ENCODE measurements around the gene MAP3K6.

DNA sequence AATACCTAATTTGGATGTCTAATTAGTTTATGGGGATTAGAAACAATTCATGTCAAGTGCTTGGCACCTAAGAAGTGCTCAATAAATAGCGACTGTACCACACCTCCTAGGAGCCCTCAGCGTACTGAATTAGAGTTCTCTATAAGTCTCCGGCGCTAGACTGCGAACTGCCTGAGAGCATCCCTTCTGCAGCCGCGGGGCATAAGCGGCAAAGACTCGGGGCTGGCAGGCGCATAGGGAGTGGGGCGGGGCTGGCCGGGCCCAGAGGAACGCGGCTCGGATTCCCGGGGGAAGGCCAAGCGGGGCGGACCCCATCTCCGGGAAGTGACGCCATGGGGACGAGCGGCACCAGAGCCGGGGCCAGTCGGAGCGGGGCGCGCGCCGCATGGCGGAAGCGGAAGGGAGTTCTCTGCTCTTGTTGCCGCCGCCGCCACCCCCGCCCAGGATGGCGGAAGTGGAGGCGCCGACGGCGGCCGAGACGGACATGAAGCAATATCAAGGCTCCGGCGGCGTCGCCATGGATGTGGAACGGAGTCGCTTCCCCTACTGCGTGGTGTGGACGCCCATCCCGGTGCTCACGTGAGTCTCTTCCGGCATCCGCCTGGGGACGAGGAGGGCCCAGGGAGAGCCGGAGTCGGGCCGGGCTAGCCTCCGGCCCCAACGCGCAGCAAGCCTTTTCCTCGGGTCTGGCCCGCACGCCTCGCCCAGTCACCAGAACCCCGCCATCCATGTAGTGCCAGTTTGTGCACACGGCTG lies 44.8 kb downstream of the MAP3K6 start, which contains the start of gene TMEM222:
- peak; percentile 79 for TF ChIP-seq EP300 (conservative IDR thresholded peaks at IDR 0.05; ENCODE audit: poor library complexity, severe bottlenecking)
- TF ChIP-seq, protein P1, sequence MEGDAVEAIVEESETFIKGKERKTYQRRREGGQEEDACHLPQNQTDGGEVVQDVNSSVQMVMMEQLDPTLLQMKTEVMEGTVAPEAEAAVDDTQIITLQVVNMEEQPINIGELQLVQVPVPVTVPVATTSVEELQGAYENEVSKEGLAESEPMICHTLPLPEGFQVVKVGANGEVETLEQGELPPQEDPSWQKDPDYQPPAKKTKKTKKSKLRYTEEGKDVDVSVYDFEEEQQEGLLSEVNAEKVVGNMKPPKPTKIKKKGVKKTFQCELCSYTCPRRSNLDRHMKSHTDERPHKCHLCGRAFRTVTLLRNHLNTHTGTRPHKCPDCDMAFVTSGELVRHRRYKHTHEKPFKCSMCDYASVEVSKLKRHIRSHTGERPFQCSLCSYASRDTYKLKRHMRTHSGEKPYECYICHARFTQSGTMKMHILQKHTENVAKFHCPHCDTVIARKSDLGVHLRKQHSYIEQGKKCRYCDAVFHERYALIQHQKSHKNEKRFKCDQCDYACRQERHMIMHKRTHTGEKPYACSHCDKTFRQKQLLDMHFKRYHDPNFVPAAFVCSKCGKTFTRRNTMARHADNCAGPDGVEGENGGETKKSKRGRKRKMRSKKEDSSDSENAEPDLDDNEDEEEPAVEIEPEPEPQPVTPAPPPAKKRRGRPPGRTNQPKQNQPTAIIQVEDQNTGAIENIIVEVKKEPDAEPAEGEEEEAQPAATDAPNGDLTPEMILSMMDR (IDR thresholded peaks at IDR 0.05; ENCODE audit: poor library complexity, severe bottlenecking): peak; percentile 46
- TF ChIP-seq EZH2 (IDR thresholded peaks at IDR 0.05; ENCODE audit: borderline replicate concordance, insufficient read depth, low read length, poor library complexity, severe bottlenecking): no peak
- TF ChIP-seq, protein P2, sequence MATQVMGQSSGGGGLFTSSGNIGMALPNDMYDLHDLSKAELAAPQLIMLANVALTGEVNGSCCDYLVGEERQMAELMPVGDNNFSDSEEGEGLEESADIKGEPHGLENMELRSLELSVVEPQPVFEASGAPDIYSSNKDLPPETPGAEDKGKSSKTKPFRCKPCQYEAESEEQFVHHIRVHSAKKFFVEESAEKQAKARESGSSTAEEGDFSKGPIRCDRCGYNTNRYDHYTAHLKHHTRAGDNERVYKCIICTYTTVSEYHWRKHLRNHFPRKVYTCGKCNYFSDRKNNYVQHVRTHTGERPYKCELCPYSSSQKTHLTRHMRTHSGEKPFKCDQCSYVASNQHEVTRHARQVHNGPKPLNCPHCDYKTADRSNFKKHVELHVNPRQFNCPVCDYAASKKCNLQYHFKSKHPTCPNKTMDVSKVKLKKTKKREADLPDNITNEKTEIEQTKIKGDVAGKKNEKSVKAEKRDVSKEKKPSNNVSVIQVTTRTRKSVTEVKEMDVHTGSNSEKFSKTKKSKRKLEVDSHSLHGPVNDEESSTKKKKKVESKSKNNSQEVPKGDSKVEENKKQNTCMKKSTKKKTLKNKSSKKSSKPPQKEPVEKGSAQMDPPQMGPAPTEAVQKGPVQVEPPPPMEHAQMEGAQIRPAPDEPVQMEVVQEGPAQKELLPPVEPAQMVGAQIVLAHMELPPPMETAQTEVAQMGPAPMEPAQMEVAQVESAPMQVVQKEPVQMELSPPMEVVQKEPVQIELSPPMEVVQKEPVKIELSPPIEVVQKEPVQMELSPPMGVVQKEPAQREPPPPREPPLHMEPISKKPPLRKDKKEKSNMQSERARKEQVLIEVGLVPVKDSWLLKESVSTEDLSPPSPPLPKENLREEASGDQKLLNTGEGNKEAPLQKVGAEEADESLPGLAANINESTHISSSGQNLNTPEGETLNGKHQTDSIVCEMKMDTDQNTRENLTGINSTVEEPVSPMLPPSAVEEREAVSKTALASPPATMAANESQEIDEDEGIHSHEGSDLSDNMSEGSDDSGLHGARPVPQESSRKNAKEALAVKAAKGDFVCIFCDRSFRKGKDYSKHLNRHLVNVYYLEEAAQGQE (IDR thresholded peaks at IDR 0.05; ENCODE audit: borderline replicate concordance): peak; percentile 59

Data from neural cell (in vitro differentiated cells).